Right renal pelvis (tissue), 4 donors: Measurements from ENCODE around the gene SMIM24. TPM values are rescaled to one million over a fixed set of nuclear protein-coding genes. Genes with fewer than 3 reads are reported as not detected.
"Not testable (repeated sequence)": the region's sequence is repeated elsewhere in the genome, so short reads cannot be mapped to it uniquely, and the experiment has no call there.

ENCODE experiments used
- DNase-seq, 4 donors: peaks; one replicate each; pipeline ENCODE4 v3.0.0-alpha.2; 2013; ENCODE audit warnings: low read depth in 4 of 4, low spot score in 3 of 4, missing footprints in 1 of 4
- polyA plus RNA-seq, 4 donors: library from polyadenylated mRNA; unstranded; fragments of 120-200 nt; gene quantifications; one replicate each; pipeline ENCODE4 v1.2.1, GENCODE V29; 2013; ENCODE audit not compliant: insufficient read length in 4 of 4

The SMIM24 gene
- polyA plus RNA-seq, 4 donors: 466 to 589 (median 547) TPM

DNA sequence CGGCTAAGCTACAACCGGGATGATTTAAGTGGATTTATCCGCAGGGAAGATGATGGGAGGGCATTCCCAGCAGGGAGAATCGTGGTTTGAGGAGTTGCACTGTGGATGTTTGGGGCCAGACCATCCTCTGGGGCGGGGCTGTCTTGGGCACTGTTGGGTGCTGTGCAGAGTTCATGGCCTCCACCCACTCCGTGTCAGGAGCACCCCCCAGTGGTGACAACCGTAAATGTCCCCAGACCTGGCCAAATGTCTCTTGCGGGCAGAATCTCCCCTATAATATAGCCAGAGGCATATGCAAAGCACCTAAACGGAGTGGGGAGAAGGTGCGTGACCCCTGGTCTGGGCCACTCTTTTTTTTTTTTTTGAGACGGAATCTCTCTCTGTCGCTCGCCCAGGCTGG lies 40.2 kb downstream of the SMIM24 start:
- no peak for DNase-seq

DNA sequence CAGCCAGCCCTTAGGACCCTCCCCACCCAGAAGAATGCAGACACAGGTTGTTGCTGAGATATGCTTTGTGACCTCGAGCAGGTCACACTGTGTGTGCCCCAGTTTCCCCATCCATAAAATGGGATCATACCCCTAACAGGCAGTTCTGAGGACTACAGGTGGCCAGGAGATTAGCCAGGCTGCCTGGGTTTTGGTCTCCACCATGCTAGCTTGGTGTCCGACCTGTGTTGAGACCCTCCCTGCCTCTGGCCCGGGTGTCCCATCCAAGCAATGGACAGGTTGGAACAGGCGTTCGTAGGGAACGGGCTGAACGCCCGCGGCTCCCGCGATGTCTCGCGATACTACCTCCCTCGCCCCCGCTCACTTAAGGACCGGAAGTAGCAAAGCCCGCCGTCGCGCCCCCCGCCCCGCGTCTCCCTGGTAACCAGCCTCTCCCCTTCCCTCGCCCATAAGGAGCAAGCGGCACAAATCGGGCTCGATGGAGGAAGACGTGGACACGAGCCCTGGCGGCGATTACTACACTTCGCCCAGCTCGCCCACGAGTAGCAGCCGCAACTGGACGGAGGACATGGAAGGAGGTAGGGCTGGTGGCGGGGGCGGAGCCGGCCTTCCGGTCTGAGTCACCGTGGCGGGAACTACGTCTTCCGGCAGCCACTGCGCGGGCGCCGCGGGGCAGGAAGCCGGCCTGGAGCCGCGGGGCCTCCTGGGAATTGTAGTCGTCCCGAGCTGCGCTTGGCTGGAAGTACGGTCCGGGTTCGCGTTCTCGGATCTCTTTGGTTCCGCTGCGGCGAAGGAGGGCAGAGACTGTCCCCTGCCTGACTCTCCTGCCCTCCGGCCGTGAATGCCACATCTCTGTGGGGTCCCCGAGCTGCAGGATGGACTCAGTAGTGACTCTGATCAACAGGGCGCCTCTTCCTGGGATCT lies 45.4 kb downstream of the SMIM24 start:
- peak; percentile 90 to 96 (median 90) for DNase-seq

DNA sequence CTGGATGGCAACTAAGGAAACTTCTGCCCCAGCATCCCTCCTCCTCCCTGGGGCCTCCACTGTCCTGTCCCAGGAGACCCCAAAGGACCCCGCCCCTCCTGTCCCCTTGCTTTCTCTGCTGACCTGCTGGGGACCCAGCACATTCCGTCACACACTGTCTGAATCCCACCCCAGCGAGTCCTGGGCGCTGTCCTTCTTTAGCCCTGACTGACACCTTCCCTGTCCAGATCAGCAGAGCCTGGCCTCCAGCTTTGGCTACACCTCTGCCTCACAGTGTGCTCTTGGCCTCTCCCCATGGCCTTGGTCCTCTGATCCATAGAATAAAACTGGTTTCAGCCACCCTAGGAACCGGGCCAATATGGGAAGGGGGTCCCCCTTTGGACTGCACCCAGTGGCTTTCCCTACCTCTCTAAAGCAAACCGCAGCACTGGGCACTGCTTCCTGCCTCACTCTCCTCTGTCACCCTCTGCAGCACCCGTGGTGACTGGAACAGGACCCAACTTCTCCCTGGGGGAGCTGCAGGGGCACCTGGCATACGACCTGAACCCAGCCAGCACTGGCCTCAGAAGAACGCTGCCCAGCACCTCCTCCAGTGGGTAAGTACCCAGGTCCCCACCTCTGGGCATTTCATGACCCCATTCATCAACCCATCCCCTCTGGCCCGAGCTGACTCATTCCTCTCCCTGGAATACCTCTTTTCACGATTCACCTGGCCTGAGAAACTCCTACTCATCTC lies 46.4 kb downstream of the SMIM24 start:
- DNase-seq: no peak

DNA sequence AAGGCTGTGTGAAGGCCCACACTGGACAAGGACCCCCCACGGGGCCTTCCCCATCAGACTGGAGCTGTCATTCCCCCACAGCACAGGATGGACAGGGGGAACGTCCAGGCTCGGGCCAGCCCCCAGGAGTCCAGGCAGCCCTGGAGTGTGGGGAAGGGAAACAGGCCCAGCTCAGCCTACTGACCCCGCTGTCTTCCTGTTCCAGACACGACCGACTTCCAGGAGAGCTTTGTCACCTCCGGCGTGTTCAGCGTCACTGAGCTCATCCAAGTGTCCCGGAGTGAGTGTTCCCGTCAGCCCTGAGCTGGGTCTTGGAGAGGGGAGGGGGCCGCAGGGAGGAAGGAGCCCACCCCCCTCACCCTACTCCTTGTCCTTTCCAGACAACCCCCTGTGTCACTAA lies 47.0 kb downstream of the SMIM24 start:
- DNase-seq: no peak

DNA sequence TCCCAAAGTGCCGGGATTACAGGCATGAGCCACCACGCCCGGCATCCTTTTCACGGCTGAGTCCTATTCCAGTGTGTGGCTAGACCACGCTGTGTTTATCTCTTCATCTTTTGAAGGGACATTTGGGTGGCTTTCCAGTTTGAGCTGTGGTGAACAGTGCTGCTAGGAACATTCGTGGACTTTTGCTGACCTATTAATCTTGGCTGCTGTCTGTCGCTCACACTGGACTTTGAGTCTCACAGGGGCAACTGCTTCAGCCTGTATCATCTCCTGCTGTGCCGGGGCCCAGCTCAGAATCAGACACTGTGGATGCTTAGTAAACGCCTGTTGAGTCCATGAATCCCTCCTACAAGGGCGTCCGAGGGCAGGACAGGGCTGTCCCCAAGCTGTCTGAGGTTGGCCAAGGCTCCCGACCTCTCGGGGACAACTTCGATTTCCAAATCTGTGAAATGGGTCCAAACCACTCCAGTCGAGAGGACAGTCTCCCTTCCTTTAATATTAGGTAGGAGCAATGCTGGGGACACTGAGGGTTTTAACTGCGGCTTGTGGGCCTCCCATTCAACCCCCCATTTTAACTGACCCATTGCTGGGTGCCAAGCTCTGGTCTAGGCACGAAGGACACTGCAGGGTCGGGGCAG lies 48.4 kb downstream of the SMIM24 start:
- no peak for DNase-seq

DNA sequence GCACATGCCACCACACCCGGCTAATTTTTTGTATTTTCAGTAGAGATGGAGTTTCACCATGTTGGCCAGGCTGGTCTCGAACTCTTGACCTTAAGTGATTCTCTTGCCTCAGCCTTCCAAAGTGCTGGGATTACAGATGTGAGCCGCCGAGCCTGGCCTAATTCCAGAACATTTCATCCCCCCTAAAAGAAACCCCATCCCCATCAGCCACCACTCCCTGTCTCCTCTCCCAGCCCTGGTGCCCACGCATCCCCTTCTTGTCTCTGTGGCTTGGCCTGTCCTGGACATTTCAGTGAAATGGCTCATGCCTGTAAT lies 50.0 kb downstream of the SMIM24 start:
- DNase-seq: not testable (repeated sequence)

DNA sequence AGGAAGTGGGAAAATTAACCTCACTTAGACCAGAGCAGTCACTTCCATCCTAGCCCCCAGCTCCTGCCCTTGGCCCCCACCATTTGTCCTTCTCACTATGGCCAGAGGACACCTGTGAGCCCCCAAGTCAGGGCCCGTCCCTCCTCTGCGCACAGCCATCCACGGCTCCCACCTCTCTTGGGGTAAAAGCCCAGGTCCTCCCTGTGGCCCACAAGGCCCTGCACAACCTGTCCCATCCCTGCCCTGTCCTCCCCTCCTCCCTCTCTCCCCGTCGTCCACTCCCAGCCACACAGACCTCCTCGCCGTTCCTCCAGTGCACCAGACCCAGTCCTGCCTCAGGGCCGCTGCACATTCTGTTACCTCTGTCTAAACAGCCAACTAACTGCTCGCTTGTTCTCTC lies 53.9 kb downstream of the SMIM24 start:
- no peak for DNase-seq

Other genes with a start within 250 kb of the SMIM24 start
- 10 to 100 TPM; 20.9 to 25.5 (median 25.1) TPM for gene NFIC, start 113.9 kb downstream of the SMIM24 start, polyA plus RNA-seq
- gene SMIM44, start 2.9 kb upstream of the SMIM24 start, polyA plus RNA-seq: under 1 TPM in 3 of 4 donors, not detected in 1; 0.32 to 0.43 (median 0.33) TPM
- 10 to 100 TPM in 1 of 4 donors, 1 to 10 TPM in 3; 5.4 to 12.6 (median 6.5) TPM for gene DOHH, start 20.1 kb upstream of the SMIM24 start, polyA plus RNA-seq
- gene FZR1, start 25.8 kb upstream of the SMIM24 start, polyA plus RNA-seq: 10 to 100 TPM; 51.4 to 58.8 (median 52.0) TPM
- gene TEKTIP1, start 58.6 kb upstream of the SMIM24 start, polyA plus RNA-seq: 1 to 10 TPM; 3.4 to 7.1 (median 4.8) TPM
- 10 to 100 TPM; 46.5 to 66.2 (median 56.5) TPM for gene MFSD12, start 77.1 kb upstream of the SMIM24 start, polyA plus RNA-seq
- gene HMG20B, start 92.4 kb upstream of the SMIM24 start, polyA plus RNA-seq: 10 to 100 TPM; 72.9 to 95.8 (median 74.2) TPM
- gene GIPC3, start 105.0 kb upstream of the SMIM24 start, polyA plus RNA-seq: 1 to 10 TPM; 2.6 to 4.2 (median 3.1) TPM
- gene TBXA2R, start 126.3 kb upstream of the SMIM24 start, polyA plus RNA-seq: 1 to 10 TPM; 2.7 to 4.1 (median 3.1) TPM
- 10 to 100 TPM; 19.7 to 30.8 (median 21.0) TPM for gene CACTIN, start 146.3 kb upstream of the SMIM24 start, polyA plus RNA-seq
- gene PIP5K1C, start 219.9 kb upstream of the SMIM24 start, polyA plus RNA-seq: 10 to 100 TPM; 19.3 to 30.8 (median 23.3) TPM
- gene TJP3, start 227.9 kb upstream of the SMIM24 start, polyA plus RNA-seq: 10 to 100 TPM in 2 of 4 donors, 1 to 10 TPM in 2; 7.7 to 11.3 (median 9.6) TPM